Measurements from ENCODE around the gene ZCCHC14. TPM values are rescaled to one million over a fixed set of nuclear protein-coding genes. Genes with fewer than 3 reads are reported as not detected.

Gene ZCCHC14
- total and polyA plus RNA-seq, 10 of the 15 experiments (the other 5 are each of a cell fraction or from before 2014, with no cell fraction given), result 0.02 to 0.26 (median 0.05) TPM; not detected in 3

DNA sequence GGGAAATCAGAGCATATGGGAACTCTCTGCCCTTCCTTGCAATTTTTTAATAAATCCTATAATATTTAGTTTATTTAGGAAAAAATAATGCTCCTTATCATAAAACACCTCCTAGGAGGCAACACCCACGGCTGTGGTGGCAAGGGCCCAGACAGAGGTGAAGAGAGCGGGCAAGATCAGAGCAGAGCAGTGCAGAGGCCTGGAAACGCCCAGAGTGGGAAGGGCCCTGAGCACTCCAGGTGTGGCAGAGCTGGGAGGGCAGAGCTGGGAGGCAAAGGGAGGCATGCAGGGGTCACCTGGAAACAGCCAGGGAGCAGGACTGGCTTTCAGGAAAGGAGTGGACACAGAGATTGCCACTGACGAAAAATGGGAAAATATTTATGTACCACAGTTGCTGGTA is 126.5 kb downstream of the ZCCHC14 start (continued):
- TF ChIP-seq NR2C1 (IDR thresholded peaks at IDR 0.05) (no peak), TCF12 (IDR thresholded peaks at IDR 0.05; ENCODE audit: low read depth, low read length) (no peak), ETV6 (conservative IDR thresholded peaks at IDR 0.05 in 1 of 2, IDR thresholded peaks at IDR 0.05 in 1 of 2; ENCODE audit: borderline replicate concordance in 1 of 2, low read depth in 1 of 2) (no peak), ZNF384 (IDR thresholded peaks at IDR 0.05; ENCODE audit: borderline replicate concordance, low read depth, low read length) (no peak), CHD1 (IDR thresholded peaks at IDR 0.05; ENCODE audit: low read depth, low read length) (no peak)
- TF ChIP-seq, protein P1, sequence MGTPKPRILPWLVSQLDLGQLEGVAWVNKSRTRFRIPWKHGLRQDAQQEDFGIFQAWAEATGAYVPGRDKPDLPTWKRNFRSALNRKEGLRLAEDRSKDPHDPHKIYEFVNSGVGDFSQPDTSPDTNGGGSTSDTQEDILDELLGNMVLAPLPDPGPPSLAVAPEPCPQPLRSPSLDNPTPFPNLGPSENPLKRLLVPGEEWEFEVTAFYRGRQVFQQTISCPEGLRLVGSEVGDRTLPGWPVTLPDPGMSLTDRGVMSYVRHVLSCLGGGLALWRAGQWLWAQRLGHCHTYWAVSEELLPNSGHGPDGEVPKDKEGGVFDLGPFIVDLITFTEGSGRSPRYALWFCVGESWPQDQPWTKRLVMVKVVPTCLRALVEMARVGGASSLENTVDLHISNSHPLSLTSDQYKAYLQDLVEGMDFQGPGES (IDR thresholded peaks at IDR 0.05), result no peak
- TF ChIP-seq, protein P2, sequence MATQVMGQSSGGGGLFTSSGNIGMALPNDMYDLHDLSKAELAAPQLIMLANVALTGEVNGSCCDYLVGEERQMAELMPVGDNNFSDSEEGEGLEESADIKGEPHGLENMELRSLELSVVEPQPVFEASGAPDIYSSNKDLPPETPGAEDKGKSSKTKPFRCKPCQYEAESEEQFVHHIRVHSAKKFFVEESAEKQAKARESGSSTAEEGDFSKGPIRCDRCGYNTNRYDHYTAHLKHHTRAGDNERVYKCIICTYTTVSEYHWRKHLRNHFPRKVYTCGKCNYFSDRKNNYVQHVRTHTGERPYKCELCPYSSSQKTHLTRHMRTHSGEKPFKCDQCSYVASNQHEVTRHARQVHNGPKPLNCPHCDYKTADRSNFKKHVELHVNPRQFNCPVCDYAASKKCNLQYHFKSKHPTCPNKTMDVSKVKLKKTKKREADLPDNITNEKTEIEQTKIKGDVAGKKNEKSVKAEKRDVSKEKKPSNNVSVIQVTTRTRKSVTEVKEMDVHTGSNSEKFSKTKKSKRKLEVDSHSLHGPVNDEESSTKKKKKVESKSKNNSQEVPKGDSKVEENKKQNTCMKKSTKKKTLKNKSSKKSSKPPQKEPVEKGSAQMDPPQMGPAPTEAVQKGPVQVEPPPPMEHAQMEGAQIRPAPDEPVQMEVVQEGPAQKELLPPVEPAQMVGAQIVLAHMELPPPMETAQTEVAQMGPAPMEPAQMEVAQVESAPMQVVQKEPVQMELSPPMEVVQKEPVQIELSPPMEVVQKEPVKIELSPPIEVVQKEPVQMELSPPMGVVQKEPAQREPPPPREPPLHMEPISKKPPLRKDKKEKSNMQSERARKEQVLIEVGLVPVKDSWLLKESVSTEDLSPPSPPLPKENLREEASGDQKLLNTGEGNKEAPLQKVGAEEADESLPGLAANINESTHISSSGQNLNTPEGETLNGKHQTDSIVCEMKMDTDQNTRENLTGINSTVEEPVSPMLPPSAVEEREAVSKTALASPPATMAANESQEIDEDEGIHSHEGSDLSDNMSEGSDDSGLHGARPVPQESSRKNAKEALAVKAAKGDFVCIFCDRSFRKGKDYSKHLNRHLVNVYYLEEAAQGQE (IDR thresholded peaks at IDR 0.05; ENCODE audit: low read depth, low read length), result no peak

DNA sequence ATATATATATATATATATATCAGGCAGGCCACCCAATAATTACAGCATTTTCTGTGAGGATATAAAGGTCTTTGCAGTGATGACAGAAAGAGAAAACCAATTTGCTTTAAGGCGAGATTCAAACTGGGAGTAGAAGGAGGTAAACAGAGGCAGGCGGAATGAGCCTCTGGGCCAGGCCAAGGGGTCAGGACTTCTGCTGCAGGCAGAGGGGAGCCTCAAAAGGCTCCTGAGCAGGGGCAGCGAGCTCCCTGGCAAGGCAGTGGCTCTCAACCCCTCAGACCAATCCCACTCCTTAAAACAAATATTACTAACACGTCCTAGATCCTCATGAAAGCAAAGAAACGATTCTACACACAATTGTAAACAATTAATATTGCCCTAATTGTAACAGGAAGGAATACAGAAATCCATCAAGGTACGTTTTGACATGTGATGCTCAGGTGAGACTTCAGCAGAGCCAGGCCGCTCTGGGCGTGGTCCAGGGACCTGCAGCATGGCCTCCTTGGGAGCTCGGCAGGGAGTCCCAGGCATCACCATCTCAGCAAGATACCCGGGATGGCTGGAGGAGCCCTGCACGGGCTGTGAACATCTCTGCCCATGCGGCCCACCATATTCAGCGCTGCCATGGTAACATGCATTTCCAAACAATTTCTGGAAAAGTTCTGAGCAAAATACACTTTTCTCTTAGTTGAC is 127.7 kb downstream of the ZCCHC14 start:
- no peaks in the 10 kb centered on the region for H3K27me3 ChIP-seq (replicated peaks in 1 of 2; ENCODE audit: control insufficient read depth in 2 of 2, insufficient read depth in 2 of 2, low read length in 1 of 2)
- ATAC-seq (no peak), FAIRE-seq (no peak), DNase-seq (ENCODE audit: low read depth, low spot score) (no peak)
- RAD21 ChIA-PET (ENCODE audit: unreplicated experiment), result no interaction called here
- H3K36me3 ChIP-seq (ENCODE audit: control insufficient read depth in 2 of 2, insufficient read depth in 2 of 2, low read length in 1 of 2), result peaks cover 9 to 11% of the 10 kb centered on the region in 2 experiments
- POLR2A ChIA-PET, result no interaction called here
- no peak overlapping the region for H2AFZ ChIP-seq (ENCODE audit: control insufficient read depth, low read depth, low read length)
- intact Hi-C loops (cut with micrococcal nuclease; ENCODE audit: unreplicated experiment), result no loop called here
- BruUV-seq (replicated peaks), result no TSS peak
- in situ Hi-C loops (cut with MboI), result no loop called here
- 79% methylated on average over 13 of the region's 13 CpGs for WGBS (ENCODE audit: insufficient coverage, insufficient replicate concordance, low lambda C conversion rate, missing lambda C conversion rate)
- no peaks in the 10 kb centered on the region for H3K9me3 ChIP-seq (replicated peaks; ENCODE audit: control insufficient read depth, insufficient read depth, low read length)
- no peaks in the 10 kb centered on the region for H4K20me1 ChIP-seq (ENCODE audit: control insufficient read depth, insufficient read depth)
- no peak overlapping the region for H3K4me2 ChIP-seq (ENCODE audit: control insufficient read depth, insufficient read depth)
- no peak overlapping the region for H3K9ac ChIP-seq (ENCODE audit: control insufficient read depth, insufficient read depth, low read length)
- H3K4me1 ChIP-seq (ENCODE audit: control insufficient read depth, insufficient read depth, low read length), result no peaks in the 10 kb centered on the region
- SMC1A ChIA-PET (ENCODE audit: uncharacterized antibody, unreplicated experiment), result no interaction called here
- H3K4me3 ChIP-seq, result no peak overlapping the region
- no peak for TF ChIP-seq IKZF1 (conservative IDR thresholded peaks at IDR 0.05)
- no peak for TF ChIP-seq FOXK2 (IDR thresholded peaks at IDR 0.05)
- TF ChIP-seq EED (IDR thresholded peaks at IDR 0.05; ENCODE audit: low read depth), result no peak
- TF ChIP-seq, protein P3, sequence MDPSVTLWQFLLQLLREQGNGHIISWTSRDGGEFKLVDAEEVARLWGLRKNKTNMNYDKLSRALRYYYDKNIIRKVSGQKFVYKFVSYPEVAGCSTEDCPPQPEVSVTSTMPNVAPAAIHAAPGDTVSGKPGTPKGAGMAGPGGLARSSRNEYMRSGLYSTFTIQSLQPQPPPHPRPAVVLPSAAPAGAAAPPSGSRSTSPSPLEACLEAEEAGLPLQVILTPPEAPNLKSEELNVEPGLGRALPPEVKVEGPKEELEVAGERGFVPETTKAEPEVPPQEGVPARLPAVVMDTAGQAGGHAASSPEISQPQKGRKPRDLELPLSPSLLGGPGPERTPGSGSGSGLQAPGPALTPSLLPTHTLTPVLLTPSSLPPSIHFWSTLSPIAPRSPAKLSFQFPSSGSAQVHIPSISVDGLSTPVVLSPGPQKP (IDR thresholded peaks at IDR 0.05; ENCODE audit: low read depth, low read length), result no peak
- TF ChIP-seq RFX5 (IDR thresholded peaks at IDR 0.05; ENCODE audit: low read depth, low read length), result no peak
- H3K79me2 ChIP-seq (ENCODE audit: control insufficient read depth, insufficient read depth, low read length), result peaks cover 3% of the 10 kb centered on the region; the same call in 1 of the 2 replicates
- CTCF ChIA-PET, result no interaction called here
- no peak overlapping the region for H3K27ac ChIP-seq (ENCODE audit: control insufficient read depth, insufficient read depth)
